ENCODE measurements around the gene TECPR2.
A peak's percentile ranks its signal among the peaks of the same experiment; 100 is the strongest.

TECPR2 gene

DNA sequence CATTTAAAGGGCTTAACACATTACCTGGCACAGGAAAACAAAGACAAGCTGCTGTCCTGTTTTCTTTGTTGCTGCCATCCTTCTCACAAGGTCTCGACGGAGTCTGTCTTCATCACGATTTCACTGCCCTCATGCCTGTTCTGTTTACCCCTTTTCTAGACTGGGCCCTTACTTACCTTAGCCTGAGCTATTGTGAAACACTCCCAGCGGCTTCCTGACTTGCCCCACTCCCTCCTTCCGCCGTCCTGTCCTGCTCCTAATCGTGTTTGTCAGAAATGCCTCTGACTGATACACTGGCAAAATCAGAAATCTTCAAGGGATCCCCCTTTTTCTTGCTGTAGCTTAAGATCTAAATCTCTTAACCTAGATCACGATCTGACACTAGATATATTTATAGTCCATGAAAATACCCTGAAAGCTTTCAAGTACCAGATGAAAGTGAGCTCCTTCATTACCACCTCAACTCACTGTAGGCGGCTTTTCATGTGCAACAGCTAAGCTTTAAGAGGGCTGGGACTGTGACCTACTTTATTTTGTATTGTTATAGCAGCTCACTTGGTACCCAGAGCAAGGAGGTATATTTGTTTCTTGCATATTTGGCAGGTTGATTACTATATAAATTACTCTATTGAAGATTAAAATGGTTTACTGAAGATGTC is 32.1 kb downstream of the TECPR2 start:
- H3K4me3 ChIP-seq (ENCODE audit: low read depth, low read length) = no peak overlapping the region
- no peak for TF ChIP-seq CTCF (IDR thresholded peaks at IDR 0.05; ENCODE audit: control insufficient read depth, extremely low read depth, insufficient read depth)
- DNase-seq (ENCODE audit: low read depth) = no peak

GRCh38 chr14:102396521-102396920 is 33.8 kb downstream of the TECPR2 start:
- TF ChIP-seq CTCF (IDR thresholded peaks at IDR 0.05; ENCODE audit: control insufficient read depth, extremely low read depth, insufficient read depth) = no peak
- no peak overlapping the region for H3K4me3 ChIP-seq (ENCODE audit: low read depth, low read length)
- DNase-seq (ENCODE audit: low read depth) = no peak

- no peak overlapping the region for H3K4me3 ChIP-seq (ENCODE audit: low read depth, low read length)
- no peak for DNase-seq (ENCODE audit: low read depth)
- TF ChIP-seq CTCF (IDR thresholded peaks at IDR 0.05; ENCODE audit: control insufficient read depth, extremely low read depth, insufficient read depth) = no peak
Measured at GRCh38 chr14:102403028-102403427, 40.3 kb downstream of the TECPR2 start.

DNA sequence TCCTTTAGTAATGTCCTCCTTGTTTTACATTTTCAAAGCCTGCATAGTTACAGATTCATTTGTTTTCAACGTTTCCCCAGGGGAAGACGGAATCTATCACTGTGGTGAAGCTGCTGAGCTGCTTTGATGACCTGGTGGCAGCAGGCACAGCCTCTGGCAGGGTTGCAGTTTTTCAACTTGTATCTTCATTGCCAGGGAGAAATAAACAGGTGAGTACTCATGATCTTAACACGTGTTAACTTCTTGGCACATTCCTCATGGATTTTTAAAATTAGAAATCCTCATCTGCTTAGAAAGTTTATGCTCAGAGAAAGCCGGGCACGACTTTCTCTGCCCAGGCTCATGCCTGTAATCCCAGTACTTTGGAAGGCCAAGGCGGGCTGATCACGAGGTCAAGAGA is 44.5 kb downstream of the TECPR2 start:
- TF ChIP-seq CTCF (IDR thresholded peaks at IDR 0.05; ENCODE audit: control insufficient read depth, extremely low read depth, insufficient read depth) = no peak
- DNase-seq (ENCODE audit: low read depth) = no peak
- H3K4me3 ChIP-seq (ENCODE audit: low read depth, low read length) = no peak overlapping the region

DNA sequence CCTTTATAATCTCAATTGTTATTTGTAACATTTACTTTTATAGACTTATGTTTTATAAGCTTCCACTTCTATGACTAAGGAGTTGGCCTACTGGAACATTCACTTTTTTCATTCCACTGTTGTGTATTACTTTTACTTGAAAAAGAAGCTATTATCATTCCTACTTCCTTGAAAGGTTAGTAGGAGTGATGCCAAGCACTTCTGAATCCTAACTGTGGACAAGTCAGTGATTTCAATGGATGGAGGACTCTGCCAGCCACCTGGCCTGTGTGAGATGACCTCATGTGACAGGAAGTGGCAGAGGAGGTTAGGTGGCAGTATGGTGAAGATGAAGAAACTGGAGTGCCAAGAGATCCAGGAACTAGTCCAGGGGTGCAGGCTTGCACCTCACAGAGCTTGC is 46.0 kb downstream of the TECPR2 start:
- TF ChIP-seq CTCF (IDR thresholded peaks at IDR 0.05; ENCODE audit: control insufficient read depth, extremely low read depth, insufficient read depth) = no peak
- no peak overlapping the region for H3K4me3 ChIP-seq (ENCODE audit: low read depth, low read length)
- peak; percentile 4 for DNase-seq (ENCODE audit: low read depth)

DNA sequence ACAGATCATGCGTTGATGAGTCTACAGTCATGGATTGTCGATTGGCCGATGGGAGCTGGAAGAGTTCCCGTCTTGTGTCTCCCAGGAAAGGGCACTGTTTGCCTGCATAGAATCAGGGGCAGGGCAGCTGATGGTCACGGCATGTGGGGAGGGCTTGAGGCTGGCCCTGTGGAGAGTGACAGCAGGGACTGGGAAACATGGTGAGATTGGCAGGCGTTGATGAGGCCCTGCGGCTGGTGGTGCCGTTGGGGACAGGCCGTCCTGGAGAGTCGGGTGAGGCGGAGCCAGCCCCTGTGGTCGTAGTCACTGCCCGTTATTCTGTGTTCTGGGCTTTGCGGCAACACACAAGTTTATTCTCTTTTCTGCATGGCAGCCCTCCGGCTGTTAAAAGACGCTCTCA is 52.9 kb downstream of the TECPR2 start:
- no peak overlapping the region for H3K4me3 ChIP-seq (ENCODE audit: low read depth, low read length)
- no peak for TF ChIP-seq CTCF (IDR thresholded peaks at IDR 0.05; ENCODE audit: control insufficient read depth, extremely low read depth, insufficient read depth)
- no peak for DNase-seq (ENCODE audit: low read depth)

- TF ChIP-seq CTCF (IDR thresholded peaks at IDR 0.05; ENCODE audit: control insufficient read depth, extremely low read depth, insufficient read depth) = no peak
- no peak for DNase-seq (ENCODE audit: low read depth)
- H3K4me3 ChIP-seq (ENCODE audit: low read depth, low read length) = no peak overlapping the region
Measured at GRCh38 chr14:102417001-102417431, 54.3 kb downstream of the TECPR2 start.

All from LNCaP clone FGC (cell line).